Large intestine (tissue), 3 donors: ENCODE measurements around the gene HDAC4. TPM values are rescaled to one million over a fixed set of nuclear protein-coding genes. Genes with fewer than 3 reads are reported as not detected.
A peak's percentile ranks its signal among the peaks of the same experiment; 100 is the strongest.

ENCODE experiments used
- DNase-seq, 2 donors: peaks; one replicate each; pipeline versions ENCODE4 v3.0.0 to v3.0.0-alpha.2; 2013
- H3K27ac ChIP-seq: one replicate; pipeline ENCODE4 v1.5.1; 2013; ENCODE audit warnings: low read length
- H3K27me3 ChIP-seq: 2 replicates; pipeline ENCODE4 v1.6.1; 2013; ENCODE audit warnings: low read length; ENCODE audit not compliant: control insufficient read depth, insufficient read depth
- H3K36me3 ChIP-seq: 2 replicates; pipeline ENCODE4 v1.6.1; 2013; ENCODE audit warnings: low read length; ENCODE audit not compliant: control insufficient read depth, insufficient read depth
- H3K4me1 ChIP-seq: one replicate; pipeline ENCODE4 v1.6.1; 2013; ENCODE audit warnings: low read length; ENCODE audit not compliant: control insufficient read depth, insufficient read depth
- H3K4me3 ChIP-seq: one replicate; pipeline ENCODE4 v1.5.1; 2013; ENCODE audit warnings: low read length
- H3K9me3 ChIP-seq: one replicate; pipeline ENCODE4 v1.6.1; 2013; ENCODE audit warnings: mild to moderate bottlenecking, low read depth, low read length, moderate library complexity; ENCODE audit not compliant: control insufficient read depth
- WGBS: methylation state at CpG from one replicate; pipeline ENCODE4 v1.1.5; 2013; ENCODE audit warnings: low lambda C conversion rate; ENCODE audit not compliant: insufficient coverage; 5-methylcytosine and 5-hydroxymethylcytosine counted together
- polyA plus RNA-seq: library from polyadenylated mRNA; unstranded; fragments of 120-200 nt; gene quantifications from one replicate; pipeline ENCODE4 v1.2.1, GENCODE V29; 2013

The HDAC4 gene
- polyA plus RNA-seq, 1 donor = 10.7 TPM

DNA sequence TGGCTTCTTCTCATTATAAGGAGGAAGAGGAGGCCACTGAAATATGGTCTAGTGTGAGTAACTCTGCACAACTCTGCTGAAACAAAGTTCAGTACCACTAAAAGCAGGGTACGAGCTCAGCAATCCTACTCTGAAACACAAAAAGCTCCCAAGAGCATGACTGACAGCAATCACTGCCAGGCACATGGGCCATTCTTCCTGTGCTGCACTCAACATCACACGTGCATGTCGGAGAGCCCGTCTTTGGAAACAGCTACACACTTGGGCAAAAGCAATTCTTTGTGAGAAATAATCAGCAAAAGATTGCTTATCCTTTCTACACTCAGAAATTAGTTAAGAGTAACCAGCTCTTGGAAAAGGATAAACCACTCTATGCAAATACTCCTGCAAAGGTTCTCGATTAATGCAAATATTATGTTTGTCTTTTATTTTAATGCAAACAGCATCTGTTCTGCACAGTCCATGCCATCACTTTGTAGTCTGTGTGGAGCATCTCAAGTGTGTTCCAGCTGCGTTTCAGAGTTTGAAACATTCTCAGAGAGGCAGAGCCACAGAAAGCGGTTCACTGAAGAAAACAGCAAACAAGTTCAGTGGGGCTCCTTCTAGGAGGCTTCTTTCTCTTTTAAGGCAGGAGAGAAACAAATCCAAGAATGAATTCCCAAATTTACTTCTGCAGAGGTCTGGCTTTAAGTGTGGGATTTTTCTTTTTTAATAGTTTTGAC lies 145.0 kb downstream of the HDAC4 start:
- Histone ChIP-seq H3K27me3 (no peaks in the 10 kb centered on the region), H3K4me3 (no peak overlapping the region), H3K9me3 (peaks cover 4% of the 10 kb centered on the region), H3K4me1 (peaks cover 4% of the 10 kb centered on the region), H3K27ac (no peak overlapping the region), H3K36me3 (no peaks in the 10 kb centered on the region)
- no CpG with 5 or more reads among the region's 7 CpGs for WGBS
- DNase-seq = no peak

GRCh38 chr2:239255218-239255617 lies 145.6 kb downstream of the HDAC4 start:
- Histone ChIP-seq H3K36me3 (no peaks in the 10 kb centered on the region), H3K27me3 (no peaks in the 10 kb centered on the region), H3K9me3 (peaks cover 4% of the 10 kb centered on the region), H3K4me1 (no peaks in the 10 kb centered on the region), H3K4me3 (no peak overlapping the region), H3K27ac (no peak overlapping the region)
- no CpG with 5 or more reads among the region's 5 CpGs for WGBS
- DNase-seq = no peak

GRCh38 chr2:239253701-239254436 lies 147.0 kb downstream of the HDAC4 start:
- no peak overlapping the region for H3K27ac ChIP-seq
- WGBS = 100% methylated on average over 3 of the region's 7 CpGs
- no peaks in the 10 kb centered on the region for H3K36me3 ChIP-seq
- H3K27me3 ChIP-seq = no peaks in the 10 kb centered on the region
- H3K4me3 ChIP-seq = no peak overlapping the region
- no peak for DNase-seq
- peaks cover 4% of the 10 kb centered on the region for H3K9me3 ChIP-seq
- H3K4me1 ChIP-seq = no peaks in the 10 kb centered on the region

- 100% methylated on average over 1 of the region's 7 CpGs for WGBS
- no peaks in the 10 kb centered on the region for H3K4me1 ChIP-seq
Observed at GRCh38 chr2:239253264-239253663, 147.6 kb downstream of the HDAC4 start.

GRCh38 chr2:239252801-239253200 lies 148.0 kb downstream of the HDAC4 start:
- H3K27ac ChIP-seq = no peak overlapping the region
- DNase-seq = no peak
- no peaks in the 10 kb centered on the region for H3K36me3 ChIP-seq
- no peaks in the 10 kb centered on the region for H3K9me3 ChIP-seq
- WGBS = 92% methylated on average over 2 of the region's 19 CpGs
- H3K4me1 ChIP-seq = no peaks in the 10 kb centered on the region
- no peak overlapping the region for H3K4me3 ChIP-seq
- H3K27me3 ChIP-seq = no peaks in the 10 kb centered on the region

More at GRCh38 chr2:239253264-239253663, 147.6 kb downstream of the HDAC4 start:
- no peaks in the 10 kb centered on the region for H3K36me3 ChIP-seq
- no peak for DNase-seq
- no peak overlapping the region for H3K4me3 ChIP-seq
- no peak overlapping the region for H3K27ac ChIP-seq
- peaks cover 3% of the 10 kb centered on the region for H3K9me3 ChIP-seq
- no peaks in the 10 kb centered on the region for H3K27me3 ChIP-seq

- H3K27ac ChIP-seq = no peak overlapping the region
- no peak overlapping the region for H3K4me3 ChIP-seq
- H3K36me3 ChIP-seq = no peaks in the 10 kb centered on the region
- no peaks in the 10 kb centered on the region for H3K4me1 ChIP-seq
- H3K9me3 ChIP-seq = no peaks in the 10 kb centered on the region
- no peaks in the 10 kb centered on the region for H3K27me3 ChIP-seq
- no peak for DNase-seq
- 94% methylated on average over 3 of the region's 8 CpGs for WGBS
Observed at GRCh38 chr2:239252393-239252792, 148.4 kb downstream of the HDAC4 start.

DNA sequence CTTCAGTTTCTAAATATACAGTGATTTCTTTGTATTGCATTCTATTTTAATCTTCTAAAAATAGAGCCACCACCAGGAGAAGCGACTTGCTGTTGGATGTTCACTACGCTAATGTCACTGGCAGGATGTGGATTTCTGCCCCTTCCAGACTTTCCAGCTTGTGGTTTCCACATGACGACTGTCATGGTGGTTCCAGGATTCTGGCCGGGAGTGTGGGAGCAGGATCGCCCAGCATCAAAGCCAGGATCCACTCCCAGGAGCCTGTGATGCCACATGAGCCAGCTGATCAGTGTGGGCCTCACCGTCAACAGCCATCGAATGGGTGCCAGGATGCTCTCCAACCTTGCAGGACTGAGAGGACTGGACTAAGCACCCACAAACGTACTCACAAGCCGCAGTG lies 148.8 kb downstream of the HDAC4 start:
- no peaks in the 10 kb centered on the region for H3K27me3 ChIP-seq
- no peaks in the 10 kb centered on the region for H3K9me3 ChIP-seq
- WGBS = no CpG with 5 or more reads among the region's 9 CpGs
- H3K4me1 ChIP-seq = no peaks in the 10 kb centered on the region
- no peaks in the 10 kb centered on the region for H3K36me3 ChIP-seq
- no peak overlapping the region for H3K27ac ChIP-seq
- no peak for DNase-seq
- no peak overlapping the region for H3K4me3 ChIP-seq

DNA sequence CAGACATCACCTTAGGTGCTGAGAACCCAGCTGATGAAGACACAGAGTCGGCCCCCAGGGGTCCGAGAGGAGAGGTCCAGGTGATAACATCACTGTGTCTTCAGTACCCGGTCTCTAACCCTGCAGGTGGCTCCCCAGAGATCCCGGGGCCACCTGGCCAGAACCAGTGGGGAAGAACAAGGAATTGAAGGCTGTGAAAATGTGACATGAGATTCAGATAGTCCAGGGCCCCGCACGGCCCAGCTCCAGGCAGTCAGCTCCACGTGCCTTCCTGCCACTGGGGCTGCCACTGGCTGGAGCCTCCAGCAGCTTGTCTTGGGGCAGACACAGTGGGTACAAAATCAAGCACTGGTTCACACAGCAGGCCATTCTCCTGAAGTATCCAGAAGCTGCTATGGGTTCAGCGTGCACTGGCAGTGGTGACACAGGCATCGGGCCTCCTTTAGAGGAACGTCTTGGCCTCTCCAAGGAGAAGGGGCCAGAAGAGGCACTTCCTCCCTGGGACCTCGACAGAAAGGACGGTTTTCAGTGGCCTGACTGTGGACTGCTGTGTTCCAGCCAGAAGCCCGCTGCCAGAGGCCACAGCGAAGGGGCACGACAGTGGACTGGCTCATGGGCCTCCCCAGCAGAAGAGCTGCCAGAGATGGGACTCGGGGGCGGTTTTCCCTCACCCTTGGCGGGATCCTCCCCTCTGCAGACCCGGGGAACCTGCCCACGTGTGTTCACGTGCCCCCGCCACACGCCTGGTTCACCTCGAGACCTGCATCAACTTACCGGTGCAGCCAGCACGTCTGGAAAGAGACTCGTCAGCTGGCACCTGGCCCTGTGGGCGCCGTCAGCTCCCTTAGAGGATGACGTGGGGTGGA lies 150.4 kb downstream of the HDAC4 start:
- Histone ChIP-seq H3K9me3 (no peaks in the 10 kb centered on the region), H3K36me3 (no peaks in the 10 kb centered on the region), H3K27ac (peak overlapping the region; percentile 44), H3K4me3 (no peak overlapping the region), H3K4me1 (peaks cover 11% of the 10 kb centered on the region), H3K27me3 (no peaks in the 10 kb centered on the region)
- no peak for DNase-seq
- WGBS = 100% methylated on average over 1 of the region's 30 CpGs

DNA sequence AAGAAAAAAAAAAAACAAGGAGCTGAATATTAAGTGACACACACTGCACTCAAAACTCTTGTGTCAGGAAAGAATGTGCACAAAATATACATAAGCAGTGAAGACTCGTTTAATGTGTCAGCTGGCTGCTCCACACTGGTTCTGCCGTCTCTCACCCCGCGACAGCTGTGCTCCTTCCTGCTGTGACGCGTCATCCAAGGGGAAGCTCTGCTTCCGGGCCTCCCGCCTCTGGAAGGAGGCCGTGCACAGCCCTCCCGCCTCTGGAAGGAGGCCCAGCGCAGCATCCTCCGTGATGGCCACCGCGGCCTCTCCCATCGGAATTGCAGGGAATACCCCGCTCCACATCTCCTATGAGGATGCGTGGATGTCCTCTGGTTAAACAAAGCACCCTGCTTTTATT lies 151.0 kb downstream of the HDAC4 start:
- WGBS = no CpG with 5 or more reads among the region's 17 CpGs
- Histone ChIP-seq H3K27ac (peak overlapping the region; percentile 44), H3K36me3 (no peaks in the 10 kb centered on the region), H3K4me1 (peaks cover 11% of the 10 kb centered on the region), H3K4me3 (no peak overlapping the region), H3K27me3 (no peaks in the 10 kb centered on the region), H3K9me3 (no peaks in the 10 kb centered on the region)
- peak; percentile 66 to 70 for DNase-seq

- H3K4me1 ChIP-seq = peaks cover 11% of the 10 kb centered on the region
- H3K27me3 ChIP-seq = no peaks in the 10 kb centered on the region
- no peaks in the 10 kb centered on the region for H3K9me3 ChIP-seq
- no peaks in the 10 kb centered on the region for H3K36me3 ChIP-seq
- no CpG with 5 or more reads among the region's 17 CpGs for WGBS
- H3K27ac ChIP-seq = peak overlapping the region; percentile 33
- no peak overlapping the region for H3K4me3 ChIP-seq
- no peak for DNase-seq
Observed at GRCh38 chr2:239249048-239249447, 151.8 kb downstream of the HDAC4 start.
